Measurements from ENCODE around the gene ZDBF2.
A peak's percentile ranks its signal among the peaks of the same experiment; 100 is the strongest.

ZDBF2 gene

GRCh38 chr2:206275312-206276055 is 1.0 kb downstream of the ZDBF2 start (continued):
- TF ChIP-seq, protein P1, sequence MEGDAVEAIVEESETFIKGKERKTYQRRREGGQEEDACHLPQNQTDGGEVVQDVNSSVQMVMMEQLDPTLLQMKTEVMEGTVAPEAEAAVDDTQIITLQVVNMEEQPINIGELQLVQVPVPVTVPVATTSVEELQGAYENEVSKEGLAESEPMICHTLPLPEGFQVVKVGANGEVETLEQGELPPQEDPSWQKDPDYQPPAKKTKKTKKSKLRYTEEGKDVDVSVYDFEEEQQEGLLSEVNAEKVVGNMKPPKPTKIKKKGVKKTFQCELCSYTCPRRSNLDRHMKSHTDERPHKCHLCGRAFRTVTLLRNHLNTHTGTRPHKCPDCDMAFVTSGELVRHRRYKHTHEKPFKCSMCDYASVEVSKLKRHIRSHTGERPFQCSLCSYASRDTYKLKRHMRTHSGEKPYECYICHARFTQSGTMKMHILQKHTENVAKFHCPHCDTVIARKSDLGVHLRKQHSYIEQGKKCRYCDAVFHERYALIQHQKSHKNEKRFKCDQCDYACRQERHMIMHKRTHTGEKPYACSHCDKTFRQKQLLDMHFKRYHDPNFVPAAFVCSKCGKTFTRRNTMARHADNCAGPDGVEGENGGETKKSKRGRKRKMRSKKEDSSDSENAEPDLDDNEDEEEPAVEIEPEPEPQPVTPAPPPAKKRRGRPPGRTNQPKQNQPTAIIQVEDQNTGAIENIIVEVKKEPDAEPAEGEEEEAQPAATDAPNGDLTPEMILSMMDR (tag by site-specific recombination; IDR thresholded peaks at IDR 0.05) = peak; percentile 27; the same call in 1 of the 2 replicates
- TF ChIP-seq ZNF324 (tag by site-specific recombination; IDR thresholded peaks at IDR 0.05) (no peak), KLF9 (tag by site-specific recombination; IDR thresholded peaks at IDR 0.05; ENCODE audit: low read depth) (peak; percentile 64; the same call in 1 of the 2 replicates), ZFP37 (tag by site-specific recombination; IDR thresholded peaks at IDR 0.05) (0 out of 2 replicates have a peak, but pooled peaks have one; percentile 2)

GRCh38 chr2:206276169-206276942 is 1.9 kb downstream of the ZDBF2 start:
- Histone ChIP-seq H3K9me3 (ENCODE audit: control insufficient read depth, insufficient read depth, low read depth, low read length) (no peaks in the 10 kb centered on the region), H3K4me1 (ENCODE audit: control insufficient read depth, insufficient read depth, low read length) (peaks cover 10% of the 10 kb centered on the region; the same call in 1 of the 2 replicates), H3K36me3 (ENCODE audit: control insufficient read depth in 2 of 2, insufficient read depth in 1 of 2, low read length in 2 of 2) (peaks cover 5 to 10% of the 10 kb centered on the region in 2 experiments), H3K27ac (ENCODE audit: extremely low read depth, low read depth, low read length) (0 out of 2 replicates have a peak overlapping the region, but pooled peaks have one; percentile 29), H3K4me3 (ENCODE audit: low read depth, low read length) (peak overlapping the region; percentile 95)
- ChIA-PET CTCF (interaction anchor here (0.5 kb wide), 1 partner anchor 31 kb away, joined by 3 read pairs; no protein-coding TSS in a partner anchor), POLR2A (no interaction called here)
- TF ChIP-seq INSM2 (tag by site-specific recombination; IDR thresholded peaks at IDR 0.05) (no peak), MYNN (tag by site-specific recombination; IDR thresholded peaks at IDR 0.05; ENCODE audit: borderline replicate concordance) (no peak), ZNF626 (tag by site-specific recombination; IDR thresholded peaks at IDR 0.05) (no peak), SP7 (tag by site-specific recombination; IDR thresholded peaks at IDR 0.05) (peak; percentile 50; the same call in 1 of the 2 replicates), FEZF1 (tag by site-specific recombination; IDR thresholded peaks at IDR 0.05) (peak; percentile 78), ZNF202 (tag by site-specific recombination; IDR thresholded peaks at IDR 0.05; ENCODE audit: borderline replicate concordance) (no peak), ZNF596 (tag by site-specific recombination; IDR thresholded peaks at IDR 0.05) (no peak), ZNF23 (tag by site-specific recombination; IDR thresholded peaks at IDR 0.05; ENCODE audit: borderline replicate concordance) (no peak), ZNF266 (tag by site-specific recombination; IDR thresholded peaks at IDR 0.05; ENCODE audit: low read depth) (no peak), KLF16 (tag by site-specific recombination; IDR thresholded peaks at IDR 0.05) (no peak), ZNF148 (tag by site-specific recombination; IDR thresholded peaks at IDR 0.05; ENCODE audit: borderline replicate concordance) (no peak), ZFHX2 (tag by site-specific recombination; conservative IDR thresholded peaks at IDR 0.05) (no peak), ZNF658 (tag by site-specific recombination; IDR thresholded peaks at IDR 0.05) (no peak), ZNF654 (tag by site-specific recombination; IDR thresholded peaks at IDR 0.05; ENCODE audit: low read depth) (no peak)
- TF ChIP-seq, protein P2, sequence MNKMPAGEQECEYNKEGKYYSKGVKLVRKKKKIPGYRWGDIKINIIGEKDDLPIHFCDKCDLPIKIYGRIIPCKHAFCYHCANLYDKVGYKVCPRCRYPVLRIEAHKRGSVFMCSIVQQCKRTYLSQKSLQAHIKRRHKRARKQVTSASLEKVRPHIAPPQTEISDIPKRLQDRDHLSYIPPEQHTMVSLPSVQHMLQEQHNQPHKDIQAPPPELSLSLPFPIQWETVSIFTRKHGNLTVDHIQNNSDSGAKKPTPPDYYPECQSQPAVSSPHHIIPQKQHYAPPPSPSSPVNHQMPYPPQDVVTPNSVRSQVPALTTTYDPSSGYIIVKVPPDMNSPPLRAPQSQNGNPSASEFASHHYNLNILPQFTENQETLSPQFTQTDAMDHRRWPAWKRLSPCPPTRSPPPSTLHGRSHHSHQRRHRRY (tag by site-specific recombination; IDR thresholded peaks at IDR 0.05) = no peak
- TF ChIP-seq, protein P3, sequence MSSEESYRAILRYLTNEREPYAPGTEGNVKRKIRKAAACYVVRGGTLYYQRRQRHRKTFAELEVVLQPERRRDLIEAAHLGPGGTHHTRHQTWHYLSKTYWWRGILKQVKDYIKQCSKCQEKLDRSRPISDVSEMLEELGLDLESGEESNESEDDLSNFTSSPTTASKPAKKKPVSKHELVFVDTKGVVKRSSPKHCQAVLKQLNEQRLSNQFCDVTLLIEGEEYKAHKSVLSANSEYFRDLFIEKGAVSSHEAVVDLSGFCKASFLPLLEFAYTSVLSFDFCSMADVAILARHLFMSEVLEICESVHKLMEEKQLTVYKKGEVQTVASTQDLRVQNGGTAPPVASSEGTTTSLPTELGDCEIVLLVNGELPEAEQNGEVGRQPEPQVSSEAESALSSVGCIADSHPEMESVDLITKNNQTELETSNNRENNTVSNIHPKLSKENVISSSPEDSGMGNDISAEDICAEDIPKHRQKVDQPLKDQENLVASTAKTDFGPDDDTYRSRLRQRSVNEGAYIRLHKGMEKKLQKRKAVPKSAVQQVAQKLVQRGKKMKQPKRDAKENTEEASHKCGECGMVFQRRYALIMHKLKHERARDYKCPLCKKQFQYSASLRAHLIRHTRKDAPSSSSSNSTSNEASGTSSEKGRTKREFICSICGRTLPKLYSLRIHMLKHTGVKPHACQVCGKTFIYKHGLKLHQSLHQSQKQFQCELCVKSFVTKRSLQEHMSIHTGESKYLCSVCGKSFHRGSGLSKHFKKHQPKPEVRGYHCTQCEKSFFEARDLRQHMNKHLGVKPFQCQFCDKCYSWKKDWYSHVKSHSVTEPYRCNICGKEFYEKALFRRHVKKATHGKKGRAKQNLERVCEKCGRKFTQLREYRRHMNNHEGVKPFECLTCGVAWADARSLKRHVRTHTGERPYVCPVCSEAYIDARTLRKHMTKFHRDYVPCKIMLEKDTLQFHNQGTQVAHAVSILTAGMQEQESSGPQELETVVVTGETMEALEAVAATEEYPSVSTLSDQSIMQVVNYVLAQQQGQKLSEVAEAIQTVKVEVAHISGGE (tag by site-specific recombination; conservative IDR thresholded peaks at IDR 0.05; ENCODE audit: low read depth) = no peak
- TF ChIP-seq, protein P4, sequence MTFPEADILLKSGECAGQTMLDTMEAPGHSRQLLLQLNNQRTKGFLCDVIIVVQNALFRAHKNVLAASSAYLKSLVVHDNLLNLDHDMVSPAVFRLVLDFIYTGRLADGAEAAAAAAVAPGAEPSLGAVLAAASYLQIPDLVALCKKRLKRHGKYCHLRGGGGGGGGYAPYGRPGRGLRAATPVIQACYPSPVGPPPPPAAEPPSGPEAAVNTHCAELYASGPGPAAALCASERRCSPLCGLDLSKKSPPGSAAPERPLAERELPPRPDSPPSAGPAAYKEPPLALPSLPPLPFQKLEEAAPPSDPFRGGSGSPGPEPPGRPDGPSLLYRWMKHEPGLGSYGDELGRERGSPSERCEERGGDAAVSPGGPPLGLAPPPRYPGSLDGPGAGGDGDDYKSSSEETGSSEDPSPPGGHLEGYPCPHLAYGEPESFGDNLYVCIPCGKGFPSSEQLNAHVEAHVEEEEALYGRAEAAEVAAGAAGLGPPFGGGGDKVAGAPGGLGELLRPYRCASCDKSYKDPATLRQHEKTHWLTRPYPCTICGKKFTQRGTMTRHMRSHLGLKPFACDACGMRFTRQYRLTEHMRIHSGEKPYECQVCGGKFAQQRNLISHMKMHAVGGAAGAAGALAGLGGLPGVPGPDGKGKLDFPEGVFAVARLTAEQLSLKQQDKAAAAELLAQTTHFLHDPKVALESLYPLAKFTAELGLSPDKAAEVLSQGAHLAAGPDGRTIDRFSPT (tag by site-specific recombination; IDR thresholded peaks at IDR 0.05) = no peak
